Ectodermal cell (in vitro differentiated cells): ENCODE measurements around the gene SPNS3.

ENCODE experiments used
- H3K27ac ChIP-seq: 2 replicates; pipeline ENCODE4 v1.7.0; 2013; ENCODE audit warnings: mild to moderate bottlenecking, low read depth, low read length; ENCODE audit not compliant: insufficient read depth, poor library complexity, severe bottlenecking
- H3K27me3 ChIP-seq: 2 replicates; pipeline ENCODE4 v1.7.0; 2013; ENCODE audit warnings: mild to moderate bottlenecking, low read length; ENCODE audit not compliant: insufficient read depth, control insufficient read depth, poor library complexity, severe bottlenecking
- H3K36me3 ChIP-seq: one replicate; pipeline ENCODE4 v1.7.0; 2013; ENCODE audit warnings: low read length; ENCODE audit not compliant: control insufficient read depth, insufficient read depth
- H3K4me1 ChIP-seq: one replicate; pipeline ENCODE4 v1.7.0; 2013; ENCODE audit warnings: low read length; ENCODE audit not compliant: control insufficient read depth, insufficient read depth
- H3K4me3 ChIP-seq: 2 replicates; pipeline ENCODE4 v1.7.0; 2013; ENCODE audit warnings: low read depth, low read length, control low read depth; ENCODE audit not compliant: insufficient read depth
- H3K9me3 ChIP-seq: 2 replicates; pipeline ENCODE4 v1.7.0; 2013; ENCODE audit warnings: mild to moderate bottlenecking, low read length, moderate library complexity; ENCODE audit not compliant: control insufficient read depth
- WGBS, 2 experiments: methylation state at CpG; one replicate each; pipeline ENCODE4 v1.1.7; 2013; ENCODE audit warnings: missing lambda C conversion rate in 2 of 2; 5-methylcytosine and 5-hydroxymethylcytosine counted together

The SPNS3 gene

DNA sequence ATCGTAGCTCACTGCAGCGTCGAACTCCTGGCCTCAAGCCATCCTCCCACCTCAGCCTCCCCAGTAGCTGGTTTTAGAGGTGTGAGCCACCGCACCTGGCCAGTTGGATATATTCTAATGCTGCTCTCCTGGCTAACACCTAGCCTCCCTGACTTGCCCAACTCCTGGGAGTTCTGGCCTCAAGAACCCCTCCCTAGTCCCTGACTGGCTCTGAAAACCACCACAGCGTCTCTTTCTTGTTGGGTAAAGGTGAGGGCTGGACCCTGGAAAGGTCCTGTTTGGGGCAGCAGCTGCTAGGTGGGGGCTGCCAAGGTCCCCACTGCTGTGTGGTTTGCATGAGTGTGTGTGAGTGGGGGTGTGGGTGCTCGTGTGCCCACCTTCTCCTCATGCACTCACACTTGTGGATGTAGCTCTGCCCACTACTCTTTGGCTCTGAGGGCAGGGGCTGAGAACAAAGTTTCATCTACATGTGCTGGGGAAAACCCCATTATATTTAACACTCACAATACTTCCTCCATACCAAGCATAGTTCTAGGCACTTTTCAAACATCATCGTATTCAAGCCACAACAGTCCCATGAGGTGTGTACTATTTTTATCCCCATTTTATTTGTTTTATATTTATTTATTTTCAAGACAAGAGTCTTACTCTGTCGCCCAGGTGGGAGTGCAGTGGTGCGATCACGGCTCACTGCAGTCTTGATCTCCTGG is 7.1 kb upstream of the SPNS3 start:
- Histone ChIP-seq H3K4me1 (no peaks in the 10 kb centered on the region), H3K27me3 (no peaks in the 10 kb centered on the region), H3K27ac (no peak overlapping the region), H3K36me3 (no peaks in the 10 kb centered on the region), H3K4me3 (no peak overlapping the region), H3K9me3 (no peaks in the 10 kb centered on the region)
- WGBS, 2 experiments = 88 to 91% methylated on average over 10 of the region's 10 CpGs

DNA sequence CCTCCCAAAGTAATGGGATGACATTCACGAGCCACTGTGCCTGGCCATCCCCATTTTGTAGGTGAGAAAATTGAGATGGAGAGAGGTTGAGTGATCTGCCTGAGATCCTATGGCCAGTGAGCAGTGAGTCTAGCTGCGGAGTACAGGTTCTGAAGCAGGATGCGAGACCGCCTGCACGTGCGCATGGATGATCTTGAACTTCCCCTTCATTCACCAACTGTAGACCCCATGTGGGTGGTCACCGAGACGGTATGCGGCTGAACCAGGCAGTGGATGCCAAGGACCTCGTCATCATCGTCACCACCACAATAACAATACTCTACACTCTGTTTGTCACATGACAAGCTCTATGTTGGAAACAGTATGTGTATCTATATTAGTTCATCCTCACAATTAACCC is 6.2 kb upstream of the SPNS3 start:
- WGBS, 2 experiments = 91 to 94% methylated on average over 11 of the region's 11 CpGs

DNA sequence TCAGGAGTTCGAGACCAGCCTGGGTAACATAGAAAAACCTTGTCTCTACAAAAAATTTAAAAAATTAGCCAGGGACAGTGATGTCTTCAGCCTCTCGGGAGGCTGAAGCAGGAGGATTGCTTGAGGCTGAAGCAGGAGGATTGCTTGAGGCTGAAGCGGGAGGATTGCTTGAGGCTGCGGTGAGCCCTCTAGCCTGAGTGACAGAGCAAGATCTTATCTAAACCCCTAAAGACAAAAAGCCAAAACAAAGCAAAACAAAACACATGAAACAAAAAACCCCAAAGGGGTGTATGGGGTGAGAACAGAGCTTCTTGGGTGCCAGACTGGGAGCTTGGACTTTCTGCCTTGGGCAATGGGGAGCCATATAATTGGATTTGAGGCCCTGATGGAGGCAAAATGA is 2.6 kb downstream of the SPNS3 start:
- H3K27ac ChIP-seq = no peak overlapping the region
- H3K36me3 ChIP-seq = no peaks in the 10 kb centered on the region
- WGBS, 2 experiments = 96 to 98% methylated on average over 3 to 4 of the region's 4 CpGs
- no peak overlapping the region for H3K4me3 ChIP-seq
- H3K9me3 ChIP-seq = no peaks in the 10 kb centered on the region
- no peaks in the 10 kb centered on the region for H3K4me1 ChIP-seq
- no peaks in the 10 kb centered on the region for H3K27me3 ChIP-seq

More for the DNA sequence above, 6.2 kb upstream of the SPNS3 start:
- H3K4me3 ChIP-seq = no peak overlapping the region
- H3K4me1 ChIP-seq = no peaks in the 10 kb centered on the region
- H3K36me3 ChIP-seq = no peaks in the 10 kb centered on the region
- H3K9me3 ChIP-seq = no peaks in the 10 kb centered on the region
- H3K27me3 ChIP-seq = no peaks in the 10 kb centered on the region
- no peak overlapping the region for H3K27ac ChIP-seq

DNA sequence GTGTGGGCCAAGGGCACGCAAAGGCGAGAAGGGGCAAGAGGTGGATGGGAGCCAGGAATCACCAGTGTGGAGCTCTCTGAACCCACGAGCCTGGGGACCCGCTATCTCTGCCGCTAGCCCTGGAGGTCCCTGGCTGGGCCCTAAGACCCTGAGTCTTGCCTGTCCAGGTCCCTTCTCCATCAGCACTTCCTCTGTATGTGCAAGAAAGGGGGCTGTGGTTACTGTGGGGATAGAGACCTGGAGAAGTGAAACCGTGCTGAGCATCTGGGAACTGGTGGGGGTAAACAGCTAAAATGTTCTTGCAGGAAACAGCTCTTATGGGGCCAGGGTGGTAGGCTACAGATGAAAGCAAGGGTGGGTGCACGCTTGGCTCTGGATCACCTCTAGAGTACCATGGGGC is 3.1 kb downstream of the SPNS3 start:
- no peaks in the 10 kb centered on the region for H3K27me3 ChIP-seq
- WGBS, 2 experiments = 92 to 93% methylated on average over 7 of the region's 7 CpGs
- no peak overlapping the region for H3K4me3 ChIP-seq
- H3K4me1 ChIP-seq = no peaks in the 10 kb centered on the region
- H3K36me3 ChIP-seq = no peaks in the 10 kb centered on the region
- no peak overlapping the region for H3K27ac ChIP-seq
- H3K9me3 ChIP-seq = no peaks in the 10 kb centered on the region

DNA sequence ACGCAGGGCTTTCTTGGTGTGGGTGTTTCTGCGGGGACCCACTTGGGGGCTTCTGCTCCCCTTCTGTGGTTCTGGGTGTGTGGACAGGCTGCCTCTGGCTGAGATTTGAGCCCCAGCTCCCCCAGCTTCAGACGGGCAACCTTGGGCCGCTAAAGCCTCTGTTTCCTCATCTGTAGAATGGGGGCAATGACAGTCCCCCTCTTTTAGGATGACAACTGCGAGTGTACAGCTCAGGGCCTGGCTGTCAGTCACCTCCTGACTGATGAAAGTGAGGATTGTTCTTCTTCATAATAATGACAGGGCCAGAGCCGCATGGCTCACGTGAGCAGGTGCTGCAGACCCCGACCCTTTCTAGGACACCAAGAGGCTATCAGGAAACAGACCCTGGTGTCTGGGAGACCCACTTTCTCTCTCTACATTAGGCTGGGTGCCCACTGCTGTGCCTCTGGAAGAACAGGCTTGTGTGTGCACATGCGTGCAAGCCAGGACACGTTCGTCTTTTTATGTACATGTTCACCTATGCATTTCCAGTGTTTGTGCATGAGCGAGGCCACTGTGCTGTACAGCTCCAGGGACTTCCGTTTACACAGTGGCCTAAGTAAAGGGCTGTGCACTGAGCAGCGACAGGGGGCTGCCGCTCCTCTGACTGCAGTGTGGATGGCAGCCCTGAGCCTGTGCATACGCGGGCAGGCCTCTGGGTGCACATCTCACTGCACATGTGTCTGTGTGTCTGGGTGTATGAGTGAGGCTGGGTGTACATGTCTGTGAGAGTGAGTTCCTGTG is 4.6 kb downstream of the SPNS3 start:
- Histone ChIP-seq H3K27me3 (no peaks in the 10 kb centered on the region), H3K9me3 (no peaks in the 10 kb centered on the region), H3K27ac (no peak overlapping the region), H3K36me3 (no peaks in the 10 kb centered on the region), H3K4me3 (no peak overlapping the region), H3K4me1 (no peaks in the 10 kb centered on the region)
- 90 to 92% methylated on average over 17 of the region's 17 CpGs for WGBS, 2 experiments

DNA sequence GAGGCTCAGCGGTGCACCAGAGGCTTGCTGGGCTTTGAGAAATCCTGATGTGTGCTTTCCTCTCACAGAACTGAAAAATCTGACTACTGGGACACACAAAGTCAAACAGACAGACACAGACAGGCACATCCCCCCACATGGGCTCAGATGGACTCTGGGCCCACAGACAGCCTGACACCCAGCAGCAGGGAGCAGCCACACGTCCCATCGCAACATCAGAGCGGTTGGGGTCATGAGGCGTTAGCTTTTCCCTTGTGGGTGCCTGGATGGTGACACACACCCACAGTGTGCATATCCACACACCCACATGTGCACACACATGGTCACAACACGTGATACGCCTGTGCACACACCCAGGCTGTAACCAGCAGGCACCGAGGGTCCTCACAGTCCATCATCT is 6.3 kb downstream of the SPNS3 start:
- Histone ChIP-seq H3K36me3 (no peaks in the 10 kb centered on the region), H3K4me3 (no peak overlapping the region), H3K27ac (no peak overlapping the region), H3K27me3 (no peaks in the 10 kb centered on the region), H3K4me1 (no peaks in the 10 kb centered on the region), H3K9me3 (no peaks in the 10 kb centered on the region)
- WGBS, 2 experiments = 93 to 97% methylated on average over 8 of the region's 8 CpGs

DNA sequence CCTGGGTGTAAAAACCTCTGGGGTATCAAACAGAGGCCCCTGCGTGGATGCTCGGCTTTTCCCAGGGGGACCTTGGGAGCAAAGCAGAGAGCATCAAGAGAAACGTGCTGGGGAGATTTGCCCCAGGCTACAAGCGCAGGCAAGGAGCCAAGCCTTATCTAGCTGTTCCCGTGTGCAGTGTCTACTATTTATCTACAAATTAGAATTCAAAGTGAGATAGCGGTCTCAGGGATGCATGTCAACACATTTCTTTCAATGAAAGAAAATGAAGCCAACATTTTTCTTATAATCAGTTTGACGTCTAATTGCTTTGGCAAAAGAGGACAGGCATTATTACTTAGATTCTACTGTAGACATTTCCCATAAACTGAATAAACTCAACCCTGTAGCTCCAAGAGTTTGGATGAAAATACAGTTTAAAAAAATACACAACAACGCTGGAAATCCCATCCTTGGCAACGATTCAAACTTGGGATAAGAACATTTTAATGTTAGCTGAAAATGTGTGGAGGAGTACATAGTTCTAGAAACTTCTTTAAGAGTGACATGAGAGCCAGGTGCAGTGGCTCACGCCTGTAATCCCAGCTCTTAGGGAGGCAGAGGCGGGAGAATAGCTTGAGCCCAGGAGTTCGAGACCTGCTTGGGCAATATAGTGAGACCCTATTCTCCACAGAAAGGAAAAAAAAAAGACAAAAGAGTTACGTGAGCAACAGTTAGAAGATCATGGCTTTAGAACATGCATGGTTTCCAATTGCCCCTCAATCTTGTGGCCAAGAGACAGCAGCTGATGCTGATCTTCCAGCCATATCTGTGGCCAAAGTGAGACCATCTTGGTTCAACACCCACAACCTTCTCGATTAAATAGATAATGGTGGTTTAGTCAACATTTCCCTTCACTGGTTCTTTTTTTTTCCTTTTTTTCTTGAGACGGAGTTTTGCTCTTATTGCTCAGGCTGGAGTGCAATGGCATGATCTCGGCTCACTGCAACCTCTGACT is 7.2 kb downstream of the SPNS3 start:
- no peaks in the 10 kb centered on the region for H3K27me3 ChIP-seq
- 89 to 92% methylated on average over 16 of the region's 16 CpGs for WGBS, 2 experiments
- no peaks in the 10 kb centered on the region for H3K9me3 ChIP-seq
- H3K36me3 ChIP-seq = no peaks in the 10 kb centered on the region
- H3K4me1 ChIP-seq = no peaks in the 10 kb centered on the region
- no peak overlapping the region for H3K27ac ChIP-seq
- H3K4me3 ChIP-seq = no peak overlapping the region

DNA sequence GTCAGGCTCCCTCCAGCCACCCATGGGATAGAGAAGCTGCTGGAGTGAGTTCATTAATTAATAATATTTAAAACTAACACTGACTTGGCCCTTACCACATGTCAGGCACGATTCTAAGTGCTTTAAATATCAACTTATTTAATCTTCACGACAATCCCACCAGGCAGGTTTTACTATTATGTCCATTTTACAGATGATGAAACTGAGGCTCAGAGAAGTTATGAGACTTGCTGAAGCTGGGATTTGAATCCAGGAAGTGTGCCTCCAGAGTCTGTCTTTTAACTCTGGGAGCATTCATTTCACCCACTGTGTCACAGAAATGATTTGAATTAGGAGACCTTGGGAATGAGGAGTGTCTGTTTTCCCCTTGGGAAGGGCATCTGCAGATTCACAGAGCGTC is 8.8 kb downstream of the SPNS3 start:
- no peaks in the 10 kb centered on the region for H3K4me1 ChIP-seq
- 80 to 94% methylated on average over 3 of the region's 3 CpGs for WGBS, 2 experiments
- H3K36me3 ChIP-seq = no peaks in the 10 kb centered on the region
- H3K27ac ChIP-seq = no peak overlapping the region
- H3K9me3 ChIP-seq = no peaks in the 10 kb centered on the region
- H3K27me3 ChIP-seq = no peaks in the 10 kb centered on the region
- no peak overlapping the region for H3K4me3 ChIP-seq

DNA sequence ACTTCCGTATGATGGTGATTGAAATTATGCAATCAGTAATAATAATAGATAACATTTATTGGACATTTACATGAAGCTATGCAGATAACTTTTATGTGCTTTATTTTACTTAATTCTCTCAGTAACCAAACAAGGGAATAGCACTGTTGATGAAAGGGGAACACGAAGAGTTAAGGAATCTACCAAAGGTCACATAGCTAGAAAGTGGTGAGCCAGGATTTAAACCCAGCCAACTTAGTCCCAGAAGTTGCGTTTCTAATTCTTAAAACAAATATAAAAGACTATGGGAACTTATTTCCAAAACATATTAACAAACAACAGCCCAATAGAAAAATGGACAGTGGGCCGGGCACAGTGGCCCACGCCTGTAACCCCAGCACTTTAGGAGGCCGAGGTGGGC is 9.7 kb downstream of the SPNS3 start:
- no peaks in the 10 kb centered on the region for H3K36me3 ChIP-seq
- H3K4me3 ChIP-seq = no peak overlapping the region
- WGBS, 2 experiments = 81 to 82% methylated on average over 5 of the region's 6 CpGs

More for the DNA sequence above, 9.7 kb downstream of the SPNS3 start:
- Histone ChIP-seq H3K9me3 (no peaks in the 10 kb centered on the region), H3K27ac (no peak overlapping the region), H3K4me1 (no peaks in the 10 kb centered on the region), H3K27me3 (no peaks in the 10 kb centered on the region)
